Fibroblast of villous mesenchyme (primary cell): ENCODE measurements around the gene ARID1B. TPM values are rescaled to one million over a fixed set of nuclear protein-coding genes. Genes with fewer than 3 reads are reported as not detected.

ENCODE experiments used
- DNase-seq: peaks from one replicate; pipeline ENCODE4 v3.0.0-alpha.2; 2010; ENCODE audit warnings: low read depth
- H3K4me3 ChIP-seq: 2 replicates; pipeline ENCODE4 v1.5.1; 2011; ENCODE audit warnings: low read depth, mild to moderate bottlenecking, low read length
- total RNA-seq: library from RNA; depleted of rRNA; stranded (reverse); fragments of >200 nt; gene quantifications from 2 replicates; pipeline ENCODE4 v1.2.3, GENCODE V29; 2012
- TF ChIP-seq, protein P1 (sequence below): IDR thresholded peaks from 2 replicates; pipeline ENCODE4 v1.5.1; 2012; ENCODE audit warnings: low read depth, mild to moderate bottlenecking, low read length; ENCODE audit not compliant: insufficient read depth

Gene ARID1B
- total RNA-seq, 1 donor: 41.0 TPM

GRCh38 chr6:157157258-157157657, 380.1 kb downstream of the ARID1B start:
- no peak for DNase-seq

DNA sequence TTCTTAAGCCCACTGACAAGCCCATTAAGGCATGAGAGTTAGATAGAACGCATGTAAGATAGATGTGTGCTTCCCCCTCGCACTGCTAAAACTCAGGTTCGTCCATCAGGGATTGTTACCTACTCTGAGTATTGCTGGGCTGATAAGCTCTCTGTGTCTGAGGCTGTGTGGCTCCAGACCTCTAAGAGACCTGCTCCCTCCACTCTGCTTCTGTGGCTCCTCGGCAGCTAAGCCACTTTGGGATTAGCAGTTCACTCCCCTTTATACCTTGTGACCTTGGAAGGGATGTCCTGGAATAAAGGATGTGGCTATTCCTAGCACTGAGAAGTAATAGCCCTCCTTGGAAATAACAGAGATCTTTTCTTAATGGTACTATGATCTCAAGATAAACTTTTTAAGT, 381.3 kb downstream of the ARID1B start:
- H3K4me3 ChIP-seq: no peak overlapping the region
- no peak for DNase-seq
- TF ChIP-seq, protein P1, sequence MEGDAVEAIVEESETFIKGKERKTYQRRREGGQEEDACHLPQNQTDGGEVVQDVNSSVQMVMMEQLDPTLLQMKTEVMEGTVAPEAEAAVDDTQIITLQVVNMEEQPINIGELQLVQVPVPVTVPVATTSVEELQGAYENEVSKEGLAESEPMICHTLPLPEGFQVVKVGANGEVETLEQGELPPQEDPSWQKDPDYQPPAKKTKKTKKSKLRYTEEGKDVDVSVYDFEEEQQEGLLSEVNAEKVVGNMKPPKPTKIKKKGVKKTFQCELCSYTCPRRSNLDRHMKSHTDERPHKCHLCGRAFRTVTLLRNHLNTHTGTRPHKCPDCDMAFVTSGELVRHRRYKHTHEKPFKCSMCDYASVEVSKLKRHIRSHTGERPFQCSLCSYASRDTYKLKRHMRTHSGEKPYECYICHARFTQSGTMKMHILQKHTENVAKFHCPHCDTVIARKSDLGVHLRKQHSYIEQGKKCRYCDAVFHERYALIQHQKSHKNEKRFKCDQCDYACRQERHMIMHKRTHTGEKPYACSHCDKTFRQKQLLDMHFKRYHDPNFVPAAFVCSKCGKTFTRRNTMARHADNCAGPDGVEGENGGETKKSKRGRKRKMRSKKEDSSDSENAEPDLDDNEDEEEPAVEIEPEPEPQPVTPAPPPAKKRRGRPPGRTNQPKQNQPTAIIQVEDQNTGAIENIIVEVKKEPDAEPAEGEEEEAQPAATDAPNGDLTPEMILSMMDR: no peak

More at GRCh38 chr6:157157258-157157657, 380.1 kb downstream of the ARID1B start:
- TF ChIP-seq, protein P1: no peak
- no peak overlapping the region for H3K4me3 ChIP-seq

GRCh38 chr6:157158897-157159296, 381.7 kb downstream of the ARID1B start:
- TF ChIP-seq, protein P1: no peak
- no peak overlapping the region for H3K4me3 ChIP-seq
- DNase-seq: no peak

GRCh38 chr6:157159348-157159747, 382.2 kb downstream of the ARID1B start:
- TF ChIP-seq, protein P1: no peak
- DNase-seq: no peak
- H3K4me3 ChIP-seq: no peak overlapping the region

- DNase-seq: no peak
- H3K4me3 ChIP-seq: no peak overlapping the region
Measured at GRCh38 chr6:157161912-157162311, 384.7 kb downstream of the ARID1B start.

DNA sequence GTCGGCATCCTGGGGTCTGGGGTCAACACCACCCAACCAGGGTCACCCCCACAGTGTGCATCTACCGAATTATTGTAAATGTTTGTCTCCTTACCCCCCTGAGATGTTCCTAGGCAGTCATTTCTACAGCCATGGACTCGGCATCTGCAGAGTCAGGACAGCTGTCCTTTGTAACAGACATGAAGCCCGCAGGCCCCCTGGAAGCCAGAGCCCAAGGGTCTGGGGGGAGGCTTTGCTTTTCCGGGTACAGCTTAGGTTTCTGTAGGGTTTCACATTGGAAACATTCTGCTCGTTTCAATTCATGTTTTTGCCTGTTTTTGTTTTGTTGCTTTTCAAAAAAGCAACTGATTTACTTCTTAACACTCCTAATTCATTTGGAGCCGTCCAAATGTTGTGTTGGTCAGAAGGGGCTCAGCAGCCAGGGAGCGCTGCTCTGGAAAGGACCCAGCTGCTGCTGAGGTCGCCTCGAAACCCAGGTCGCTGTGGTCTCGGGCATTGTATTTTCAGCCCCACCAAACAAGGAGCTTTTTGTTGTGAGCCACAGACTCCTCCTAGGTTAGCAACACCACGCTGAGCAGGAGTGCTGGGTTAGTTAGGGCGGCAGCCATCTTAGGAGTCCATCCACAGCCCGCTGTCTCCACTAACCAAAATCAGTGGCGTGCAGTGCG, 385.7 kb downstream of the ARID1B start:
- TF ChIP-seq, protein P1: no peak
- DNase-seq: no peak
- H3K4me3 ChIP-seq: no peak overlapping the region

More at GRCh38 chr6:157161912-157162311, 384.7 kb downstream of the ARID1B start:
- TF ChIP-seq, protein P1: no peak

- no peak for DNase-seq
- TF ChIP-seq, protein P1: no peak
Measured at GRCh38 chr6:157163434-157164159, 386.4 kb downstream of the ARID1B start.

More at GRCh38 chr6:157163434-157164159, 386.4 kb downstream of the ARID1B start:
- H3K4me3 ChIP-seq: no peak overlapping the region
